SK-N-MC (cell line): Measurements from ENCODE around the gene ZNF44.

Experiments used
- EZH2 ChIP-seq: fragments of 200-600 bp; sonication (generic); IDR thresholded peaks from one replicate; pipeline ENCODE4 v1.6.1; 2017; ENCODE audit warnings: antibody characterized with exemption
- POLR2AphosphoS5 ChIP-seq: IDR thresholded peaks from 2 replicates; pipeline ENCODE4 v1.6.1; 2012; ENCODE audit warnings: mild to moderate bottlenecking, low read depth, low read length, borderline replicate concordance

DNA sequence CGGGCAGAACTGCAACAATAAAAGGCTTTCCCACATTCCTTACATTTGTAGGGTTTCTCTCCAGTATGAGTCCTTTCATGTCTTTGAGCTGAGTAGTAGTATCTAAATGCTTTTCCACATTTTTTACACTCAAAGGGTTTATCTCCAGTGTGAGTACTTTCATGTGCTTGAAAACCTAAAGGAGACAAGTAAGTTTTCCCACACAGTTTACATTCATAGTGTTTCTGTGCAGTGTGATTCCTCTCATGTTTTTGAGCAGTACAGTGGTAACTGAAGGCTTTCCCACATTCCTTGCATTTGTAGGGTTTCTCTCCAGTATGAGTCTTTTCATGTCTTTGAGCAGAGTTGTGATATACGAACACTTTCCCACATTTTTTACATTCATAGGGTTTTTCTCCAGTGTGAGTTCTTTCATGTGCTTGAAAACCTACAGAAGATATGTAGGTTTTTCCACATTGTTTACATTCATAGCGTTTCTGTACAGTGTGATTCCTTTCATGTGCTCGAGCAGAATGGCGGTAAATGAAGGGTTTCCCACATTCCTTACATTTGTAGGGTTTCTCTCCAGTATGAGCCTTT lies 47.0 kb downstream of the ZNF44 start:
- TF ChIP-seq POLR2AphosphoS5 (no peak), EZH2 (no peak)
